ENCODE results near the gene ZC3HAV1.
"Not testable (repeated sequence)": the region's sequence is repeated elsewhere in the genome, so short reads cannot be mapped to it uniquely, and the experiment has no call there.

The ZC3HAV1 gene

GRCh38 chr7:139026551-139026950 is 83.0 kb downstream of the ZC3HAV1 start:
- ATAC-seq: no peak
- TF ChIP-seq ZNF565 (CRISPR knock-in tag; conservative IDR thresholded peaks at IDR 0.05; ENCODE audit: low read depth) (no peak), OSR1 (CRISPR knock-in tag; IDR thresholded peaks at IDR 0.05) (no peak), TCF4 (CRISPR knock-in tag; IDR thresholded peaks at IDR 0.05; ENCODE audit: borderline replicate concordance) (no peak), CSRNP3 (CRISPR knock-in tag; IDR thresholded peaks at IDR 0.05) (no peak), POU6F1 (CRISPR knock-in tag; IDR thresholded peaks at IDR 0.05; ENCODE audit: borderline replicate concordance, low read depth) (no peak)

GRCh38 chr7:139025861-139026260 is 83.7 kb downstream of the ZC3HAV1 start:
- not testable (repeated sequence) for ATAC-seq

- peak; percentile 21; the same call in 2 of the 3 replicates for ATAC-seq
- TF ChIP-seq ZNF70 (CRISPR knock-in tag; IDR thresholded peaks at IDR 0.05) (no peak), ARNTL (CRISPR knock-in tag; IDR thresholded peaks at IDR 0.05; ENCODE audit: borderline replicate concordance, low read depth) (no peak), OSR1 (CRISPR knock-in tag; IDR thresholded peaks at IDR 0.05) (no peak), PPARA (CRISPR knock-in tag; IDR thresholded peaks at IDR 0.05; ENCODE audit: borderline replicate concordance) (no peak), ZFP30 (CRISPR knock-in tag; IDR thresholded peaks at IDR 0.05) (no peak), GLIS3 (CRISPR knock-in tag; IDR thresholded peaks at IDR 0.05) (no peak), CSRNP3 (CRISPR knock-in tag; IDR thresholded peaks at IDR 0.05) (no peak), ZC3H10 (CRISPR knock-in tag; IDR thresholded peaks at IDR 0.05) (no peak), ESRRG (CRISPR knock-in tag; IDR thresholded peaks at IDR 0.05) (no peak), TCF4 (CRISPR knock-in tag; IDR thresholded peaks at IDR 0.05; ENCODE audit: borderline replicate concordance) (no peak), CSDC2 (CRISPR knock-in tag; IDR thresholded peaks at IDR 0.05) (no peak)
- TF ChIP-seq, protein P1, sequence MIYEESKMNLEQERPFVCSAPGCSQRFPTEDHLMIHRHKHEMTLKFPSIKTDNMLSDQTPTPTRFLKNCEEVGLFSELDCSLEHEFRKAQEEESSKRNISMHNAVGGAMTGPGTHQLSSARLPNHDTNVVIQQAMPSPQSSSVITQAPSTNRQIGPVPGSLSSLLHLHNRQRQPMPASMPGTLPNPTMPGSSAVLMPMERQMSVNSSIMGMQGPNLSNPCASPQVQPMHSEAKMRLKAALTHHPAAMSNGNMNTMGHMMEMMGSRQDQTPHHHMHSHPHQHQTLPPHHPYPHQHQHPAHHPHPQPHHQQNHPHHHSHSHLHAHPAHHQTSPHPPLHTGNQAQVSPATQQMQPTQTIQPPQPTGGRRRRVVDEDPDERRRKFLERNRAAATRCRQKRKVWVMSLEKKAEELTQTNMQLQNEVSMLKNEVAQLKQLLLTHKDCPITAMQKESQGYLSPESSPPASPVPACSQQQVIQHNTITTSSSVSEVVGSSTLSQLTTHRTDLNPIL (CRISPR knock-in tag; IDR thresholded peaks at IDR 0.05; ENCODE audit: low read depth): no peak
- TF ChIP-seq, protein P2, sequence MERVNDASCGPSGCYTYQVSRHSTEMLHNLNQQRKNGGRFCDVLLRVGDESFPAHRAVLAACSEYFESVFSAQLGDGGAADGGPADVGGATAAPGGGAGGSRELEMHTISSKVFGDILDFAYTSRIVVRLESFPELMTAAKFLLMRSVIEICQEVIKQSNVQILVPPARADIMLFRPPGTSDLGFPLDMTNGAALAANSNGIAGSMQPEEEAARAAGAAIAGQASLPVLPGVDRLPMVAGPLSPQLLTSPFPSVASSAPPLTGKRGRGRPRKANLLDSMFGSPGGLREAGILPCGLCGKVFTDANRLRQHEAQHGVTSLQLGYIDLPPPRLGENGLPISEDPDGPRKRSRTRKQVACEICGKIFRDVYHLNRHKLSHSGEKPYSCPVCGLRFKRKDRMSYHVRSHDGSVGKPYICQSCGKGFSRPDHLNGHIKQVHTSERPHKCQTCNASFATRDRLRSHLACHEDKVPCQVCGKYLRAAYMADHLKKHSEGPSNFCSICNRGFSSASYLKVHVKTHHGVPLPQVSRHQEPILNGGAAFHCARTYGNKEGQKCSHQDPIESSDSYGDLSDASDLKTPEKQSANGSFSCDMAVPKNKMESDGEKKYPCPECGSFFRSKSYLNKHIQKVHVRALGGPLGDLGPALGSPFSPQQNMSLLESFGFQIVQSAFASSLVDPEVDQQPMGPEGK (CRISPR knock-in tag; IDR thresholded peaks at IDR 0.05; ENCODE audit: borderline replicate concordance): no peak
Measured at GRCh38 chr7:139023076-139023475, 86.4 kb downstream of the ZC3HAV1 start.

DNA sequence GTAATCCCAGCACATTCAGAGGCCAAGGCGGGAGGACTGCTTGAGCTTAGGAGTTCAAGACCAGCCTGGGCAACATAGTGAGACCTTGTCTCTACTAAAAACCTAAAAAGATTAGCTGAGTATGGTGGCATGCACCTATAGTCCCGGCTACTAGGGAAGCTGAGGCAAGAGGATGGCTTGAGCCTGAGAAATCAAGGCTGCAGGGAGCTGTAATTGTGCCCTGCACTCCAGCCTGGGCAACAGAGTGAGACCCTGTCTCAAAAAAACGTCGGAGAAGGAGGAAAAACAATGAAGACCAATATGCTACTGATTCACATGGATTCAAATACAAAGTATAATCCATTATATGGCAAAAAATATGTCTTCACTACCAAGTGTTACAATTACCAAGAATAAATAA is 87.2 kb downstream of the ZC3HAV1 start:
- ATAC-seq: no peak
- TF ChIP-seq TOX (CRISPR knock-in tag; IDR thresholded peaks at IDR 0.05; ENCODE audit: borderline replicate concordance): no peak
- TF ChIP-seq ZC3H10 (CRISPR knock-in tag; IDR thresholded peaks at IDR 0.05): no peak
- TF ChIP-seq PPARA (CRISPR knock-in tag; IDR thresholded peaks at IDR 0.05; ENCODE audit: borderline replicate concordance): no peak
- no peak for TF ChIP-seq CSRNP3 (CRISPR knock-in tag; IDR thresholded peaks at IDR 0.05)
- TF ChIP-seq BACH2 (CRISPR knock-in tag; IDR thresholded peaks at IDR 0.05; ENCODE audit: borderline replicate concordance): no peak
- TF ChIP-seq ARNTL (CRISPR knock-in tag; IDR thresholded peaks at IDR 0.05; ENCODE audit: borderline replicate concordance, low read depth): no peak
- no peak for TF ChIP-seq ZNF70 (CRISPR knock-in tag; IDR thresholded peaks at IDR 0.05)
- TF ChIP-seq ISL1 (CRISPR knock-in tag; IDR thresholded peaks at IDR 0.05): no peak
- no peak for TF ChIP-seq ZFP30 (CRISPR knock-in tag; IDR thresholded peaks at IDR 0.05)
- no peak for TF ChIP-seq RARB (CRISPR knock-in tag; IDR thresholded peaks at IDR 0.05)

Data from SK-N-SH treated with all-trans-retinoic acid at 6 μM for 48 hours (cell line).